HT-29 (cell line): ENCODE results near the gene CBFA2T2. TPM values are rescaled to one million over a fixed set of nuclear protein-coding genes. Genes with fewer than 3 reads are reported as not detected.
A peak's percentile ranks its signal among the peaks of the same experiment; 100 is the strongest.
"Not testable (repeated sequence)": the region's sequence is repeated elsewhere in the genome, so short reads cannot be mapped to it uniquely, and the experiment has no call there.

ENCODE experiments used
- DNase-seq: peaks from one replicate; pipeline ENCODE4 v3.0.0-alpha.2; 2015; ENCODE audit warnings: low spot score
- total RNA-seq: library from RNA; depleted of rRNA; stranded (reverse); fragments of >200 nt; shearing (Covaris generic); gene quantifications from 2 replicates; pipeline ENCODE4 v1.2.3, GENCODE V29; 2014

Gene CBFA2T2
- total RNA-seq, 1 experiment from 2014 or later, result 9.6 TPM

- no peak for DNase-seq
These were observed 16.7 kb downstream of the CBFA2T2 start for GRCh38 chr20:33506576-33506975.

DNA sequence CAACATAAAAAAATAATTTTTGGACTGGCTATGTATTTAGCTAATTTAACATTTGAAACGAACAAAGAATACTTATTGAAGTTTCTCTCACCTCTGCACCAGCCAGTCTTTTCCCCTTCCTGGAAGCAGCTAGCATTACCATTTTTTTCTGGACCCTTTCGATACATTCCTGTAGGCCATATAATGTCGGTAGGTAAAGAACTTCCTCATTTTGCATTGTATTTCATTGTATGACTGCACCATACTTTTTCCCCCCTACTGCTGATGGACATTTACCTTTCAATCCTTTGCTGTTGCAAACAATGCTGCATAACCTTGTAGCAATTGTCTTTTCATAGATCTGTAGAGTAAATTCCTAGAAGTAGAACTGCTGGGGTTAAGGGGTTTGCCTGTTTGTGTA is 17.6 kb downstream of the CBFA2T2 start:
- no peak for DNase-seq

DNA sequence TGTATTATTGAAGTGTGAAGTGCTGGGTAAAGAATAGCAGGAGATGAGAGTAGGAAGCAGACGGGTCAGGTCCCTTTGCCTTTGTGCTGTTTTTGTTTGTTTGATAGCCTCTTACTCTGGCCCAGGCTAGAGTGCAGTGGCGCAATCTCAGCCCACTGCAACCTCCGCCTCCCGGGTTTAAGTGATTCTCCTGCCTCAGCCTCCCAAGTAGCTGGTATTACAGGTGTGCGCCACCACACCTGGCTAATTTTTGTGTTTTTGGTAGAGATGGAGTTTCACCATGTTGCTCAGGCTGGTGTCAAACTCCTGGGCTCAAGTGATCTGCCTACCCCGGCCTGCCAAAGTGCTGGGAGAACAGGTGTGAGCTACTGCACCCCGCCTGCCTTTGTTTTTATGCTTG is 18.1 kb downstream of the CBFA2T2 start:
- DNase-seq, result not testable (repeated sequence)

- not testable (repeated sequence) for DNase-seq
These were observed 19.2 kb downstream of the CBFA2T2 start for GRCh38 chr20:33509057-33509456.

- not testable (repeated sequence) for DNase-seq
These were observed 22.0 kb downstream of the CBFA2T2 start for GRCh38 chr20:33511876-33512275.

GRCh38 chr20:33515569-33516216 is 25.8 kb downstream of the CBFA2T2 start:
- DNase-seq, result peak; percentile 24

- DNase-seq, result no peak
These were observed 27.0 kb downstream of the CBFA2T2 start for GRCh38 chr20:33516882-33517281.

DNA sequence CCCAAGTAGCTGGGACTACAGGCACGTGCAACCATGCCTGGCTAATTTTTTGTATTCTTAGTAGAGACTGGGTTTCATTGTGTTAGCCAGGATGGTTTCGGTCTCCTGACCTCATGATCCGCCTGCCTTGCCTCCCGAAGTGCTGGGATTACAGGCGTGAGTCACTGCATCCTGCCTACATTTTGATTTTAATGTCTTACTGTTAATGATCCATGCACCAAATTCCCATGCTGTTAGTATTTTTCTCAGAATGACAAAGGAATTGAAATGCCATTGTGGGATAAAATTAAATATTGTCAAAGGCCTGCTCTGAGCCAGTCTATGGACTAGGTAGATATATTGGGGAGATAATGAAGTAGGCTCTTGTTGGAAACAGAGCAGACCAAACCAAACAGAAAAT is 28.2 kb downstream of the CBFA2T2 start:
- DNase-seq, result no peak

GRCh38 chr20:33521461-33521860 is 31.6 kb downstream of the CBFA2T2 start:
- DNase-seq, result no peak

GRCh38 chr20:33522256-33522820 is 32.4 kb downstream of the CBFA2T2 start:
- DNase-seq, result no peak

GRCh38 chr20:33524261-33524660 is 34.4 kb downstream of the CBFA2T2 start:
- DNase-seq, result no peak

GRCh38 chr20:33526769-33527168 is 36.9 kb downstream of the CBFA2T2 start:
- DNase-seq, result peak; percentile 79

- DNase-seq, result no peak
These were observed 41.4 kb downstream of the CBFA2T2 start for GRCh38 chr20:33531047-33531877.

DNA sequence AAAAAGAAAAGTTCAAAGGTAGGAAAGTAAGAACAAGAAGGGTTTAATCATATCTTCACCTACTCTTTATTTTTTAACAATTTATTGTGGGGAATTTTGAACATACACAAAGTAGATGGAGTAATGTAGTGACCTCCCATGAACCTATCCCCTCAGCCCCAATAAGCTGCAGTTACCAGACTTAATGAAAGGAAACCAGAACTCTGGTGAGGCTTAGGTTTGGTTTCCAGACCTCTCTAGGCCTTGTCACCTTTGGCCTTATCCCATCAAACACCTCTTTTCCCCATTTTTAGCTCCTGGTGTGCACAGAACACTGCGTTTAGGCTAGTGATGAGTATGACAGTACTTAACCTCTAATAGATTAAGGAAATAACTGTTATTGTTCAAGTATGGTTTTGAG is 42.0 kb downstream of the CBFA2T2 start:
- DNase-seq, result no peak

DNA sequence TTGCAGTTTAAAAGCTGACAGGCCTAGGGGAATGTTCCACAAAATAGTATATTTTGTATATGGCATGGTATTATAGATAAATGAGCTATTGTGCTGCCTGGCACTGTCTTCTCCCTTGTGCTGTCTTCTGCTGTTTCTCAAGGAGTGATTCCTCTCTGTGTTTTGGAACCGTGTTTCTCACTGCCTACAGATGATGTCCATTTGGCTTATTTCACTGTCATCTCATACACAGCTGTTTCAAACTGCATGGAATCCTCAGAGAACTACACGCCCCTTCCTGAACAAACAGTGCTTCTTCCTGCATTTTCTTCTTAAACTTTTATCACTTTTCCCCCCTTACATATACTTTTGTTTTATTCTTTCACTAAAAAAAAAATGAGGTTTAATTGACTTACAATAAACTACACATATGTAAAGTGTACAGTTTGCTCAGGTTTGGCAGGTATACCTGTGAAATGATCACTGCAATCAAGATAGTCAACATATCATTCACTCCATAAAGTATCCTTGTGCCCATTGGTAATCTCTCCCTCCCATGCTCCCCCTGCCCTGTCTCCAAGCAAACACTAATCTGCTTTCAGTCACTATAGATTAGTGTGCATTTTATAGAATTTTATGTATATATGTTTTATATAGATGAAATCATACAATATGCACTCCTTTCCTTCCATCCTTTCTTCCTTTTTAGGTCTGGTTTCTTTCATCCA is 43.0 kb downstream of the CBFA2T2 start:
- no peak for DNase-seq

- DNase-seq, result not testable (repeated sequence)
These were observed 45.8 kb downstream of the CBFA2T2 start for GRCh38 chr20:33535717-33536116.

- DNase-seq, result no peak
These were observed 47.7 kb downstream of the CBFA2T2 start for GRCh38 chr20:33537608-33538007.

GRCh38 chr20:33539129-33539528 is 49.2 kb downstream of the CBFA2T2 start:
- no peak for DNase-seq

GRCh38 chr20:33540427-33540826 is 50.5 kb downstream of the CBFA2T2 start:
- DNase-seq, result no peak

GRCh38 chr20:33541074-33541473 is 51.2 kb downstream of the CBFA2T2 start:
- DNase-seq, result no peak

DNA sequence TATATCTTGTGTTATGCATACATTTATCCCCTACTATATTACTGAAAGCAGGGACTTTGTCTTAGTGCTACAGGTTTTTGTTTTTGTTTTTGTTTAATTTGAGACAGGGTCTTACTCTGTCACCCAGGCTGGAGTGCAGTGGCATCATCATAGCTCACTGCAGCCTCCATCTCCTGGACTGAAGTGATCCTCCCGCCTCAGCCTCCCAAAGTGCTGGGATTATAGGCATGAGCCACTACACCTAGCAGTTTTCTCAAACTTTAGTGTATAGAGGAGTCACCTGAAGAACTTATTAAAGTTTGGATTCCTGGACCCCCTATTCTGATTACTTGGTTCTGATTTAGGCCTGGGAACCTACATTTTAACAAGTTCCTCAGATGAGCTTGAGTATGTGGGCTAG is 51.9 kb downstream of the CBFA2T2 start:
- DNase-seq, result no peak

DNA sequence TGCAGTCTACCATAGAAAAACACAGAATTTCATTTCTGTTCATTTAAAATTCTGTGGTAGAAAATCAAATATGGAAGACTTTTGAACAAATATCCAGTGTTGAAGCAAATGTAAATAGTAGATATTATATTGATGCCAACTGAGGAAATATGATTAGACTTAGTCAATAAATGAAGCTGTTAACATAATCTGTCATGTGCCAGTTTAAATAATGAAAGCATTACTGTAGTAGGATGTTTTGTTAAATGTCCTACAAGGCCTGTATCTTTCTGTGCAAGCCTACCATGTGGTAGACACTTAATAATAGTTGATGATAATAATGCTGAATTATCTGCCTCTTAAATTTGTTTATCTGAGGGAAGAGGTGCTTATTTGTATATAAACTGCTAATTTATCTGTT is 55.9 kb downstream of the CBFA2T2 start:
- DNase-seq, result no peak
